ENCODE data around the gene GGT6.

The GGT6 gene

DNA sequence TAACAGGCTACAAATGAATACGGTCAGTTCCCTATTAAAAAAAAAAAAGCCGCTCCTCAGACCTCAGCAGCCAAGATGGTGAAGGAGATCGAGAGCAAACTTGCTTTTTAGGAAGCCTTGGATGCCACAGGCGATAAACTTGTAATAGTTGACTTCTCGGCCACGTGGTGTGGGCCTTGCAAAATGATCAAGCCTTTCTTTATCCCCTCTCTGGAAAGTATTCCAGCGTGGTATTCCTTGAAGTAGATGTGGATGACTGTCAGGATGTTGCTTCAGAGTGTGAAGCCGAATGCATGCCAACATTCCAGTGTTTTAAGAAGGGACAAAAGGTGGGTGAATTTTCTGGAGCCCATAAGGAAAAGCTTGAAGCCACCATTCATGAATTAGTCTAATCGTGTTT, 11.8 kb upstream of the GGT6 start:
- no peak for DNase-seq

DNA sequence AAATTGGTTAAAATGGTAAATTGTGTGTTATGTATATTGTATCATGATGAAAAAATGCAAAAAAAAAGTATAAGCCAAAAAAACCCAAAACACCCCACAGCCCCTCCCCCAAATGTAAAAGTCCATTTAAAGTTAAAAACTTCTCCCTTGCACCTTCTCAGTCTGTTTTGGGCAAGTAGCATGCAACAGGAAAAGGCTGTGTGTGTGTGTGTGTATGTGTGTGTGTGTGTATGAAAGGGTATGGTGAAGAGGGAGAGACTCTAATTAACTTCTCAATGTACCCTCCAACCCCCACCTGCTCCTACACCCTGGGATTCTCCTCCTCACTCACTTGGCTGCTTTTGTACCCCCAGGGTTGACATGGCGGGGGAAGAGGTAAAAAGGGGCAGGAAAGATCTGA, 9.2 kb upstream of the GGT6 start:
- DNase-seq = no peak

DNA sequence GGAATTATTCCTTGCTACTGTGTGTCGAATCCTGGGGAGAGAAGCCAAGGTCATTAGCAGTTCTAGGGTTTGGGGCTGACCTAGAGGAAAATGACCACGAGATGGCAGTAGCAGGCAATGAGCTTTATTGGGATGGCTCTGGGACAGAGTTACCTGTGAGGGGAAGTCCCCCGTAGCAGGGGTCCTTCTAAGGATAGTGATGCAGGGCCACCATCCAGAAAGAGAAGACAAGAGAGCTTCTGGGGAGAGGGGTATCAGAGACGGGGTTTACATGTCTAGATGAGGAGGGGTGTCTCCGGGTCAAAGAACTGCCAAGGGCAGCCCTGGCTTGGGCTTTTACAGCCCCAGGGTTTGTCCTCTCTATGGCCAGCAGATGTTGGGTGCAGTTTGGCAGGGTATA, 6.4 kb upstream of the GGT6 start:
- DNase-seq = peak; percentile 3

DNA sequence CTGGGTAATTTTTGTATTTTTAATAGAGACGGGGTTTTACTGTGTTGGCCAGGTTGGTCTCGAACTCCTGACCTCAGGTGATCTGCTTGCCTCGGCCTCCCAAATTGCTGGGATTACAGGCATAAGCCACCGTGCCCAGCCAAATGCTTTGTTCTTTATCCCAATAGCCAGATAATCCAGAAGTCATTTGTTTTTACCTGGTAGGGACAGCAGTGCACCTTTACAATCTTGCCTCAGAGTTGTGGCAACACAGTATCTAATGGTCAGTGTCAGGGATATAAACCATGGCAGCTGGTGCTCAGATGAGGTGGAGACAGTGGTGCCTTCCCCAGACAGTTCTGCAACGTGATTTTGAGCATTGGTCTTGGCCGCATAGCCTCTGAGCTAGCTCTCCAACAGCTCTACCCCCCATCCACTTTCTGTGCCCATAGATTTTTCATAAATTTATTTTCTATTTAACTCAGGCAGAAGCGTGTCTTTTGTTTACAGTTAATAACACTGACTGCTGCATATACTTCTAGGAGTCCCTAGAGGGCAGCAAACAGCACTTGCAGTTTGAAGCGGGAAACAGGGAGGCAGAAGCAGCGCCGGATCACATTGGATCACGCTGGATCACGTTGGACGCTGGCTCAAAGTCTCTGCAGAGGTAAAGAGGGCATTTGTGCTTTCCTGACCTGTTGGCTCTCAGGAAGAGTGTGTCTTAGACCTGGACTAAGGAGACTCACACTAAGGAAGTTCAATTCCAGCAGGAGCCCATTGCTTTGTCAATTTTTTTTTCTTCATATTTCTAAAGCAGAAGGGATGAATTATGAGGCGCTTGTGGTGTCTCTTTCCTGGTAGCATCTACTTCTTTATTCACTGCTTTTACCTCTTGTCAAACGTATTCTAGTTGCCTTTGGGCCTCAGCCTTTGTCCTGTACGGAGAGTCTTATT, 5.1 kb upstream of the GGT6 start:
- peak; percentile 46 for DNase-seq

DNA sequence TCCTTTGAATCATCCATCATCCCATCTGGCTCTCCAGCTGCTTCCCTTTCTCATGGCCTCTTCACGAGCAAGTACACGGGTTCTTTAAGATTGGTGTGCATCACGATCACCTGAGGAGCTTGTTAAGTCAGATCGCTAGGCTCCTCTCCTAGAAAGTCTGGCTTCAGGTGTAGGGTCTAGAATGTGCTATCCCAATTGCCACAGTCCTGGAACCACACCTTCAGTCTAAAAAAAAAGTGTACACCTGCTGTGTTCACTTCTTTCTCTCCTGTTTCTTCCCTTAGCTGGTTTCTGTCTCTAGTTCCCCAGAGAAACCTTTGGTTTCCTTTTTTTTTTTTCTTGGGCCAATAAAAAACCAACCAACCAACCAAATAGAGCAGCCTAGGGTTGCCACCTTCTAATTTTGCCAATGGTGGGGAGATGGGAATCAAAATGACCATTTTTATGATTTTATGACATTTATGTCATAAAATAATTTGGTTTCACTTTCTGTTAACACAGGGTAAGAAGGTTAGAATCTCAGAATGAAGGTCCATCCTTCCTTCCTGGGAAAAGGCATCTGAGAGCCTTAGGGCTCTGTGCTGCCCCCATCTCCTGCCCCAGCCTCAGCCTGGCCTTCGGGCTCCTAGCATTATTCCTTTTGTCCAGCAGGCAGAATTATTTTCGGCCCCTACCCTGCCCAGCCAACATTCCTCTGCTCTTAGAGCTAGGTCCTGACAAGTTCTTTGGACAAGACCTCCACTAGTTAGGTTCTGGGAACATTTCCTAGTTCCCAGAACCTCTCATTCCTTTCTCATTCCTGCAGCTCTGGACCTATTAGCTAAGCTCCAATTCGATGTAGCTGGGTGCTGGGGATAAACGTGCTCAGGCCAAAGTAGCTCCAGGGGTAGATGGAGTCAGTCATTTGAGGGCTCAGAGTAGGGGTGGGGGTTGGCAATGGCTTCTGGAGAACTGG, 1.9 kb upstream of the GGT6 start:
- DNase-seq = no peak

DNA sequence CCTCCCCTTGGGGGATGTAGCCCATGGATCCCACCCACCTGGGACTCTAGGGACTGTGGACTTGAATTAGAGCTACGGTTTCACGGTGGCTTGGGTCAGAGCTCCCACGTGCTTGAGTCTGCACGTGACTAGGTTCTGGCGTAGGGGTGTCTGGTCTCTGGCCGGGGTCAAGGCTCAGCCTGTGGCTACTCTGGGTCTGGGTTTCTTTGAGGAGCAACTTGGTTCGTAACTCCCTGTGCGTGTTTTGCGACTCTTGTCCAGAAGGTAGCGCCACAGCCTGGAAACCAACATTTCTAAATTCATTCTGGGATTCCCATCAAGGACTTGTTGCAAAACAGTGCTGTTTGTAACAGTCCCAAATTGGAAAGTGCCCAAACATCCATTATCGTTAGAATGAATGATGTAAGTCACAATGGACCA, 470 bp upstream of the GGT6 start:
- DNase-seq = no peak

DNA sequence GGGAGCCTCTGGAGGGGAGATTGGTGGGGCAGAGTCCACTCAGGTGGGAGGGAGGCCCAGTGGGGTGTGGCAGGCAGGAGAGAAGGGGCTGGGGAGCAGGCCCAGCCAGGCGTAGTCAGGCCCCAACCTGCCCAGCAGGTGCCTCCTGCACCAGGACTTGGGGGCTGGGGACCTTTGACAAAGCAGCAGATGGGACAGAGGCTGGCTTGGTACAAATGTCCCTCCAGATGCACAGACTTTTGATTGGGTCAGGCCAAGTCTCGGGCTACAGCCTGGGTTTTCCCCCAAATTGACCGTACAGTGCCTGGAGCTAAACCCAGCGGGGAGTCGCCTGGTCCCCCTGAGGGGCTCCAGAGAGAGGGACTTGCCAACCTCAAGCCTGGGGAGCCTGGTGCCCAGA, 411 bp downstream of the GGT6 start:
- DNase-seq = no peak

DNA sequence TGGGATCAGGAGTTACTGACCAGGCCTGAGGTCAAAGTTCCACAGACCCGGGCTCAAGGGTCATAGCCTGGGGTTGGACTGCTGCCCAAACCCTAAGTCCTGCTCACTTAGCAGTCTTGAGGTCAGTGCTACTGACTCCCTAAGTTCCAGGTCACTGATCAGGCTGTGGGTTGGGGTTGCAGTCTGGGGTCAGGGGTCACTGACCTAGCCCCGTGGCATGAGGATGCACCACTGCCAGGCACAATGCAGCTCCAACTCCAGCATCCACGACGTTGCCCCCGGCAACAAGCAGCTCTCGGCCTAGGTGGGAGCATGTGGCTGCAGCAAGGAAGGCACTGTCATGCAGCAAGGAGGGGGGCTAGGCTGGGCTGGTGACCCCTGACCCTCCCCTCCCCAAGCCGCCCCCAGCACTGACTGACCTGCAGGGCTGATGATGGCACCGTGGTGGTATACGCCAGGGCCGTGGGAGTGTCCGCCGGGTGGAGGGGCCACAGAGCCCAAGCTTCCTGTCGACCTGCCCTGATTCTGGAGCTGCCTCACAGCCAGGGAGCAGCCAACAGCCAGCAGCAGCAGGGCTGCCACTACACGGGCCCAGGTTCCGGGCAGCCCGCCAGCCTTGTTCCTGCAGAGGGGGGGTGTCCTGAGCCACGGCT, 1.1 kb downstream of the GGT6 start:
- no peak for DNase-seq

DNA sequence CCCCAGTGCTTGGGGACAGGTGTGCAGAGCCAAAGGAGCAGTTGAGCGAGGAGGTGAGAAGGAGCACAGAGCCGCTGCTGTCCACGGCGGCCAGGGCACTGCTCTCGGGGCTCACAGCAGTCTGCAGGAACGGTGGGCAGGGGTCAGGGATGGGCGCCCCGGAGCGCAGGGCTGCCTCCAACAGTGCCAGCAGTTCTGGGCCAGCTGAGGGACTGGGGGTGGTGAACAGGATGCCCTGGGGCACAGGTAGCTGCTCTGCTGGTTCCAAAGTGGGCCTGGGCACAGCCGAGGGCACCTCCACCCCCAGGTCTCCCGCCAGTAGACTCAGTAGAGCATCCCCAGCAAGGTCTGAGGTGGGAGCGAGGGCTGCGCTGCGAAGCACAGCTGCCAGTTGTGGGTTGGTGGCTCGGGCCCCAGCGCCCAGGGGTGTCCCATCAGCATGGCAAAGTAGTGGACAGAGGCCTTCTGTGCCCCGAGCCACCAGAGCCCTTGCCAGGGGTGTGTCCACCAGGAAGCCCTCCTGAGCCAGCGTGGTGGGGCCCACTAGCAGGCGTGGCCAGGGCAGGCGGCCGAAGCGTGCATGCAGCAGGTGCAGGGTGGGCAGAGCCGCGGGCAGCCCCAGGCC, 1.9 kb downstream of the GGT6 start:
- no peak for DNase-seq

DNA sequence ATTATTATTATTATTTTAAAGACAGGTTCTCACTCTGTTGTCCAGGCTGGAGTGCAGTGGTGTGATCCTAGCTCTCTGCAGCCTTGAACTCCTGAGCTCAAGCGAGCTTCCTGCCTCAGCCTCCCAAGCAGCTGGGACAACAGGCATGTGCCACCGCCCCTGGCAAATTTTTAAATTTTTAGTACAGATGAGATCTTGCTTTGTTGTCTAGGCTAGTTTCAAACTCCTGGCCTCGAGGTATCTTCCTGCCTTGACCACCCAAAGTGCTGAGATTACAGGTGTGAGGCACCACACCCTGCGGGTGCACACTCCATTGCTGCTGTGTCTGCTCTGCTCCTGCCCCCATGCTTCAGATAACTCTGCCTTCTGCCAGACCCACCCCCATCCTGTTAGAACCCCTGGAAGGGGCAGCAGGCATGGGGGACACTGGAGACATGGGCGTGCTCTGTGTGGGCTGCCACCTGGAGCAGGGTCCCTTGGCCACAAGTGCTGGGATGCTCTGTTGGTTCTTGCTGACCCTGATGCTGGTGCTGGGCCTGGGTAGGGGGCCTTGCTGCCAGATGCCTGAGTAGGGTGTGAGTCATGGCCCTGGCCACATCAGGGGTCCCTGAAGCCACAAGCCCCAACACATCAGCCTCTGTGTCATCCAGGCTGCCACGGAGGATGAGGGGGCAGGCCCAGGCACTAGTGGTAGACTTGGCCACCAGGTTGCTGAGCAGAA, 2.6 kb downstream of the GGT6 start:
- DNase-seq = no peak

DNA sequence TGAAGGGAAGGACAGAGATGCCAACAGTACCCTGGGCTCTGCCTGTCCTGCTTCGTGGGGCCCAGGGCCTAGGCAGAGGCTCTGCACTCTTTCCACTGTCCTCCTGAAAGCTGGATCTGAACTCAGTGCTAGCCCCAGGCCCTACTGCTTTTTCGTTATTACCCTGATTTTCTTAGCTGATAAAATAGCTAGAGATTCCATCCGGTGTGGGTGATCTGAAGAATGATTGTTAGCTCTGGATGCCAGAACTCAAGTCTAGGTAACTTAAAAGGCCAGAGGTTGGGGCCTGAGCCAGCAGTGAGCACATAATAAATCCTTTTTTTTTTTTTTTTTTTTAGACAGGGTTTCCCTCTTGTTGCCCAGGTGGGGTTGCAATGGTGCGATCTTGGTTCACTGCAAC, 3.4 kb downstream of the GGT6 start:
- DNase-seq = no peak

DNA sequence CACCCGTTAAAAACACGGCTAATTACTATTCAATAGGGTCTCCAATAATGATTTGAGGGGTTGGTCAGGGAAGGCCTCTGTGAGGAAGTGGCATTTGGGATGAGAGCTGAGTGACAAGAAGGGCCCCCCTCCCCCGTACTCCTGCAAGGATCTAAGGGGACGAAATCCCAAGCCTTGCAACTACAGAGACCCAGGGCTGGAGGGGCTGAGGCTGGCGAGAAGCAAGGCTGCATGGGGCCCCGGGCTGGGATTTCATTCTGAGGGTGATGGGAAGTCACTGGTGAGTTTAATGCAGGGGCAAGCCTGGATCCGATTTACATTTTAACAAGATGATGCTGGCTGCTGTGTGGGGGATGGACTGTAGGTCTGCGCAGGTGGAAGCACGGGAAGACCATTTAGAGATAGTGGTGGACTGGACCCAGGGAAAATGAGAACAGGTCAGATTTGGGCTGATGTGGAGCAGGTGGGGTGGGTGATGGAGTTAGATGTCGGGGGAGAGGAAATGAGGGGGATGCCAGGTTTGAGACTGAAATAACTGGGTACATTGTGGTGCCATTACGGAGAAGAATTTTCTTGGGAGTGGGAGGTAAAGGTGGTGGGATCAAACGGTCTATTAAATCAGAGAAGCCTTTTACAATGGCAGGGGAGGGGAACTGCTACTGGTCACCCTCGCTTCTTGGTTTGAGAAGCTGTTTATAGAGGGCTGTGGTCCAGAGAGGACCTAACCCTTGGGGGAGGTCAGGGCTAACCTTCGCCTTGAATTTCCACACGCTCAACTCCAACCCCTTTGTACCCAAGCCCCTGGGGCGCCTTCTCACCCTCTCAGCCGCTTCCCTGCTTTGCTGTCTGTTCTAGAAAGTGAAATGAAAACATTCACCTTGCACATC, 4.3 kb downstream of the GGT6 start:
- DNase-seq = no peak

DNA sequence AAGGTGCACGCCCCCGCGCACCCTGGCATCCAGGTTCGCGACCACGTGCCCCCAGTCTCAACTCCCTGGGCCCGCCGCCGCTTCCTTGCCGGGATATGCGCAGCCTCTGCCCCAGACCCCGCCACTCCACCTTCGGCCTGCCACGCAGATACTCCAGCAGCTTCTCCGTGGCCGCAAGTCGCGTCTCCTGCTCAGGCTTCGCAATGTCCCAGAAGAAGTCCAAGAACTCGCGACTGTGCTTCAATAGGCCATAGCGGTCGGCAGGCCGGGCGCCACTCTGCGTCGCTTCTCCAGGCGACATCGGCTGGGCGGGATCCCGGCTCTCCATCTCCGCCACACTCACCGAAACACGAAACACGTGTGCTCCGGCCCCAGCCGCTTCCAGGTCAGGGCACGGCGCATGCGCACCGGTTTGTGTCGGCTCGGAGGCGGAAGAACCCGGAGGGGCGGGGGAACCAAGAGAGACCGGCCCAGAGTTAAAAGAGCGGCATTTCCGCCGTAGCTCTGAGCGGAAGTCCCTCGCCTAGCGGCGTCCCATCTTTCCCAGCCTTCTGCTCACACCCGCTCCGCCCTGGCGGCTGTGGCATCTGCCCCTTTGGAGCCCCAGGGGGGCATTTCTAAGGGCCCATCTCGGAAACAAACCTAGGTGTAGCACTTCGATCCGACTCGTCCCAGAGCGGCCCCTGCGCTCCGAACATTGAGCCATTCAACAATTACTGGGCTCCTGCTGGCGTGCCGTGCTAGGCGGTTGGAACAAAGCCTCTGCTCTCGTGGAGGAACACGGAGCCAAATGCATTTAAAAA, 5.2 kb downstream of the GGT6 start, which contains the start of gene MYBBP1A:
TSS of gene MYBBP1A (minus strand) at position 388 of the 803 bp plus-strand sequence. CDS start at position 328, 60 bp downstream.
- DNase-seq = peak; percentile 64

DNA sequence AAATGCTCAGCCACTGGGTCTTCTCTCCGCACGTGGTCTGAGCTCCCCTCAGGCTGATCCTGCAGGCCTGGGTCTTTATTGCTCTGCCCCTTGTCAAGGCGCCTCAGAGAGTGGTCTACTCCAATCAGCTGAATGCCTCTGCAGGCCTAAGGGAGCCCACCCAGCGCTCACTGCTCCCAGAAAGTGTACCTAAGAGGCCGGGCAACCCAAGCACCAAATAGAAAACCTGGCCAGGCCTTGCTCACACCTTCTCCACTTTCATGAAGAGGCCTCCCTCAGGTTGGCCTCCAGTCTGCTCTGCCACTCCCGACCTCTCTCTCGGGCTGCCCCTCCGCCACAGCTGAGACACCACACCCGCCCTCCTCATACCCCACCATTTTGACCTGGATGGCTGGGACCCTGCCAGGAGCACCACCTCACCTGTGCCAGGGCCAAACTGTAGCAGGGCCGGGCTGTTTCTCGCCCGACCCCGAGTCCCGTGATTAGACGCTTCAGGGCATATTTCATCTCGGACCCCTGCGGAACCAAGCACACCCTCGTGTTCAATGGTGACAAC, 5.9 kb downstream of the GGT6 start:
- DNase-seq = no peak

DNA sequence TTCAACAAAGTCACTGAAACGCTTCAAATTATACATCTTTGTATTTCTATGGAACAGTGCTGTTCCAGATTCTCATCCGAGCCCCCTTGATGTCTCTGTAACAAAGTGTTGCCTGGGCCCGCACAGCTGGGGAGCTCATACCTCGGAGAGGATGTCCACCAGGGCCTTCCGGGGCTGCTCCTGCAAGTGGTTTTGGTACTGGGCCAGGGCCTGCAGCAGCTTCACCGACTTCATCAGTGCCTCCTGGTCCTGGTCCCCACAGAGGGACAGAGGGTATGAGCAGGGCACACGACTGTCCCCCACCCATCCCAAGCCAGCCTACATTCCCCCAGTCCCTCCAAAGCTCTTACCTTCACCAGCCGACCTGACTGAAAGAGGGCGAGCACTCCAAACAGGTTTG, 6.7 kb downstream of the GGT6 start:
- no peak for DNase-seq

DNA sequence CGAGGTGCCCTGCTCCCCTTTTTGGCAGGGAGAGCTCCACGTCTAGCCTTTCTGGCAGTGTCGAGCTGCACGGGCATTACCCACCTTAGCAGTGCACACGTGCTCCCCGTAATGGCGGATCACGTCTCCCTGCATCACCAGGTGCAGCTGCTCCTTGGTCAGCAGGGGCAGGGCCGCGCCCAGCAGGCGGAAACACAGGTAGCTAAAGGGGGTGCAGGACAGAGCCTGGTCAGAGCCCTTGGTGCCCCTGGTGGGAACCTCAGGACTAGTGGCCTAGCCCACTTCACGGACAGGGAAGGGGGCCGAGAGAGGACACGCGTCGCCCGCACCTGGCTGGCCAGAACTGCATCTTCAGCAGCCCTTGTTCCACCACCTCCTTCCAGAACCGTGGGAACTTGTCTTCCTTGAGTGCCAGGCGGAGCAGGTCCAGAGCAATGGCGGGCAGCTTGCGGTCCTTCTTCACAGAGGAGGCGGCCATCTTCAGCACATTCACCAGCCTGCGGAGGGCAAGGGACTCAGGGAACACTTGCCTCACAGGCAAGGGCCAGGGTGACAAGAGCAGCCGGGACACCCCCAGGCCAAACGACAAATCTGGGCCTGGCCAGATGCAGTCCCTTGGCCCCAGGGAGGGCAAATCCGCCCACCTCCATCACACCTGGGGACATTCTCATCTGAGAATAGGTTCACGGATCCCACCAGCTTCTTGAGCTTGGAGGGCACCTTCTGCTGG, 8.4 kb downstream of the GGT6 start:
- no peak for DNase-seq

DNA sequence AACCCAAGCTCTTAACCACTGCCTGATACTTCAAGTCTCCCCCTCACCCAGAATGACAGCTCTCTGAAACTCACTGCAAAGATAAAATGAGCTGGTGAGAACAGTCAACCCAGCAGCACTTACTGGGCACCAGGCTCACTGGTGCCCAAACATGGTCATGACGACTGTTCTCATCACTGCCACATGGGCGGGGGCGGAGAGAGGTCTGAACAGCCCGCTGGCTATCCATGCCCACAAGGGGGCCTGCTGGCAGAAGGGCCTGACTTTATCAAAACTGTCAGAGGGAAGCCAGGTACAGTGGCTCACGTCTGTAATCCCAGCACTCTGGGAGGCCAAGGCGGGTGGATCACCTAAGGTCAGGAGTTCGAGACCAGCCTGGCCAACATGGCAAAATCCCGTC, 9.2 kb downstream of the GGT6 start:
- DNase-seq = no peak

DNA sequence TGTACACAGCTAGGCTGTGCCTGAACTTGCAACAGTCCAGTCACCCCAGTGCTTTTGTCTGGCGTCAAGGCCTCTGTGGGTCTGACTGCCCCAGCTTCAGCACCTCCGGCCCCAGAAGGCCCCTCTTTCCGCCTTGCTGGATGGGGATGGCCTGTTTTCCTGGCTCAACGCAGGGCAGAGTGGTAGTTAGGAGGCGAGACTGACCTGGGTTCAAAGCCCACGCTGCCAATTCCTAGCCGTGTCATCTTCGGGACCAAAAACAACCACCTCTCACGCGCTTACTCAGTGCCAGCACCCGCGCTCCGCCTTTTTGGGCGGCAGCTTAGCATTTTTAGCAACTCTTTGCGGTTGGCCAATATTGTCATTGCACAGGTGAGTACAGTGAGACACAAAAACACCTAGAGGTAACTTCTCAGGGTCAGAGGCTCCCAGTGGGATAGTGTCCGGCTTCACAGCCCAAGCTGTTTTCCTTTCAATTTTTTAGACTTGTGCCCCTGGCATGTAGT, 9.8 kb downstream of the GGT6 start:
- no peak for DNase-seq

Data from NCI-H524 treated with DMSO at 0.1 percent for 48 hours (cell line).